B cell (primary cell): ENCODE results near the gene ETS1. TPM values are rescaled to one million over a fixed set of nuclear protein-coding genes. Genes with fewer than 3 reads are reported as not detected.

Experiments used
- ATAC-seq: fragments of 200-7000 bp; cut with Tn5 transposase; one replicate; pipeline ENCODE4 v1.10.0; 2021; ENCODE audit warnings: low read depth, mild to moderate bottlenecking, moderate number of reproducible peaks, moderate library complexity
- CTCF ChIA-PET: fragments of 350-600 bp; sonication (Branson Sonifier 250); formaldehyde crosslinking; loops from one replicate; lab custom pipeline; 2021; ENCODE audit warnings: antibody characterized with exemption, inconsistent platforms; lab: Charles Lee
- POLR2A ChIA-PET: fragments of 350-600 bp; sonication (Branson Sonifier 250); formaldehyde crosslinking; loops from one replicate; lab custom pipeline; 2021; ENCODE audit warnings: antibody characterized with exemption; lab: Charles Lee
- DNase-seq: peaks from one replicate; pipeline ENCODE4 v3.0.0; 2013
- H2AFZ ChIP-seq: 2 replicates; pipeline ENCODE4 v1.6.1; 2012; ENCODE audit warnings: mild to moderate bottlenecking, low read depth, low read length; ENCODE audit not compliant: insufficient read depth, poor library complexity, severe bottlenecking
- H3K27ac ChIP-seq, 2 donors: 1 replicate in 1 of 2; 2 replicates in 1 of 2; pipeline ENCODE4 v1.5.1; 2012 to 2013; ENCODE audit warnings: low read length in 2 of 2, mild to moderate bottlenecking in 2 of 2, moderate library complexity in 1 of 2
- H3K27me3 ChIP-seq, 4 experiments: fragments of 200-600 bp in 1 of 4; sonication (generic) in 1 of 4; replicated peaks in 1 of 4; 1 replicate in 2 of 4; 2 replicates in 2 of 4; pipeline versions ENCODE4 v1.6.1 to v1.7.0; 2013 to 2016; ENCODE audit warnings: low read length in 3 of 4, mild to moderate bottlenecking in 2 of 4, mixed read lengths in 1 of 4, moderate library complexity in 1 of 4; ENCODE audit not compliant: insufficient read depth in 4 of 4, control insufficient read depth in 3 of 4; ENCODE audit errors: control extremely low read depth in 1 of 4
- H3K36me3 ChIP-seq, 2 experiments: replicated peaks in 1 of 2; 1 replicate in 1 of 2; 2 replicates in 1 of 2; pipeline versions ENCODE4 v1.6.1 to v1.7.1; 2013; ENCODE audit warnings: low read length in 1 of 2; ENCODE audit not compliant: insufficient read depth in 2 of 2, control insufficient read depth in 1 of 2; ENCODE audit errors: control extremely low read depth in 1 of 2, extremely low read depth in 1 of 2
- H3K4me1 ChIP-seq, 2 donors: fragments of 200-600 bp in 1 of 2; sonication (generic) in 1 of 2; 1 replicate in 1 of 2; 2 replicates in 1 of 2; pipeline versions ENCODE4 v1.5.1 to v1.6.1; 2013 to 2017; ENCODE audit warnings: low read length in 2 of 2; ENCODE audit not compliant: control insufficient read depth in 2 of 2, insufficient read depth in 2 of 2
- H3K4me2 ChIP-seq: replicated peaks from 2 replicates; pipeline ENCODE3; 2012; ENCODE audit warnings: mild to moderate bottlenecking, low read depth, low read length; ENCODE audit not compliant: poor library complexity, severe bottlenecking
- H3K4me3 ChIP-seq, 5 experiments: fragments of 200-600 bp in 1 of 5; sonication (generic) in 1 of 5; 1 replicate in 3 of 5; 2 replicates in 2 of 5; pipeline versions ENCODE4 v1.5.1 to v1.7.0; 2011 to 2016; ENCODE audit warnings: low read length in 4 of 5, mild to moderate bottlenecking in 4 of 5, low read depth in 2 of 5, control low read depth in 1 of 5, moderate library complexity in 1 of 5; ENCODE audit not compliant: insufficient read depth in 1 of 5; ENCODE audit errors: control extremely low read depth in 1 of 5, extremely low read depth in 1 of 5
- H3K79me2 ChIP-seq: fragments of 200-600 bp; sonication (generic); one replicate; pipeline ENCODE4 v1.6.0; 2016; ENCODE audit warnings: low read length; ENCODE audit not compliant: control insufficient read depth, insufficient read depth
- H3K9ac ChIP-seq: fragments of 200-600 bp; sonication (generic); 2 replicates; pipeline ENCODE4 v1.6.1; 2017; ENCODE audit warnings: mild to moderate bottlenecking, low read length, moderate library complexity
- H3K9me3 ChIP-seq, 3 donors: one replicate each; pipeline versions ENCODE4 v1.6.1 to v1.7.1; 2013; ENCODE audit warnings: low read length in 2 of 3; ENCODE audit not compliant: control insufficient read depth in 2 of 3, insufficient read depth in 1 of 3; ENCODE audit errors: control extremely low read depth in 1 of 3
- H4K20me1 ChIP-seq: 2 replicates; pipeline ENCODE4 v1.6.0; 2012; ENCODE audit warnings: mild to moderate bottlenecking, low read length; ENCODE audit not compliant: insufficient read depth, control insufficient read depth, poor library complexity, severe bottlenecking
- H3K27ac Mint-ChIP-seq: one replicate; pipeline ENCODE4 v1.8.0; 2021; ENCODE audit warnings: mixed read lengths
- H3K27me3 Mint-ChIP-seq: one replicate; pipeline ENCODE4 v1.8.0; 2021; ENCODE audit warnings: mixed read lengths
- H3K4me1 Mint-ChIP-seq: one replicate; pipeline ENCODE4 v1.8.0; 2021; ENCODE audit warnings: mixed read lengths
- H3K4me3 Mint-ChIP-seq: one replicate; pipeline ENCODE4 v1.8.0; 2021; ENCODE audit warnings: mixed read lengths
- H3K9me3 Mint-ChIP-seq: one replicate; pipeline ENCODE4 v1.8.0; 2022; ENCODE audit warnings: mixed read lengths; ENCODE audit not compliant: insufficient read depth
- CTCF ChIP-seq: fragments of 200-600 bp; IDR thresholded peaks from one replicate; pipeline ENCODE4 v1.8.0; 2022; ENCODE audit warnings: antibody characterized with exemption, mild to moderate bottlenecking
- EZH2 ChIP-seq: IDR thresholded peaks from 2 replicates; pipeline ENCODE4 v1.6.1; 2012; ENCODE audit warnings: borderline replicate concordance, low read depth, mild to moderate bottlenecking, moderate library complexity, low read length; ENCODE audit not compliant: insufficient read depth, poor library complexity, severe bottlenecking
- WGBS: methylation state at CpG from one replicate; pipeline ENCODE4 v1.1.5; 2013; ENCODE audit warnings: missing lambda C conversion rate; ENCODE audit not compliant: insufficient coverage; 5-methylcytosine and 5-hydroxymethylcytosine counted together
- intact Hi-C: fragments of 100-400 bp; cut with micrococcal nuclease; formaldehyde crosslinking; loops from one replicate; pipeline ENCODE4 v1.10.0; 2022
- polyA plus RNA-seq: library from polyadenylated mRNA; depleted of rRNA; stranded (reverse); fragments of >200 nt; gene quantifications from 2 replicates; pipeline ENCODE4 v1.2.3, GENCODE V29; 2012
- total RNA-seq, 2 donors: library from RNA; stranded (reverse); fragments of 120-200 nt in 1 of 2; gene quantifications; 1 replicate in 1 of 2; 2 replicates in 1 of 2; pipeline versions ENCODE4 v1.2.3 to v1.2.4, GENCODE V29; 2013 to 2022

The ETS1 gene
- total and polyA plus RNA-seq, 2 donors (not counting 1 experiment from before 2014, with no cell fraction given), result 115 to 271 TPM

- Histone ChIP-seq H3K79me2 (no peaks in the 10 kb centered on the region), H3K27me3 (no peaks in the 10 kb centered on the region), H3K4me3 (no peak overlapping the region), H3K4me1 (no peaks in the 10 kb centered on the region), H3K27ac (no peak overlapping the region), H3K9ac (no peak overlapping the region), H4K20me1 (no peaks in the 10 kb centered on the region), H3K36me3 (no peaks in the 10 kb centered on the region), H2AFZ (no peak overlapping the region), H3K9me3 (no peaks in the 10 kb centered on the region), H3K4me2 (no peak overlapping the region)
- ChIA-PET POLR2A (no interaction called here), CTCF (interaction anchor here (1.1 kb wide), 1 partner anchor 15 kb away, joined by 3 read pairs; no protein-coding TSS in a partner anchor)
- DNase-seq (no peak), ATAC-seq (no peak)
- intact Hi-C loops, result no loop called here
- peaks cover 1% of the 10 kb centered on the region for H3K4me1 Mint-ChIP-seq
- no peaks in the 10 kb centered on the region for H3K9me3 Mint-ChIP-seq
- no CpG with 5 or more reads among the region's 2 CpGs for WGBS
- H3K27ac Mint-ChIP-seq, result no peak overlapping the region
- no peak overlapping the region for H3K4me3 Mint-ChIP-seq
- no peaks in the 10 kb centered on the region for H3K27me3 Mint-ChIP-seq
- no peak for TF ChIP-seq CTCF
- no peak for TF ChIP-seq EZH2
Measured at GRCh38 chr11:128533472-128533871, 53.9 kb downstream of the ETS1 start.

GRCh38 chr11:128532572-128533091 is 54.7 kb downstream of the ETS1 start:
- Histone ChIP-seq H3K36me3 (no peaks in the 10 kb centered on the region), H3K9ac (no peak overlapping the region), H3K27me3 (no peaks in the 10 kb centered on the region), H3K9me3 (no peaks in the 10 kb centered on the region), H3K79me2 (no peaks in the 10 kb centered on the region), H2AFZ (no peak overlapping the region), H3K4me1 (peaks cover 6 to 7% of the 10 kb centered on the region in 2 donors), H3K4me2 (no peak overlapping the region), H4K20me1 (no peaks in the 10 kb centered on the region), H3K27ac (no peak overlapping the region), H3K4me3 (no peak overlapping the region)
- TF ChIP-seq CTCF, result no peak
- TF ChIP-seq EZH2, result no peak
- H3K27ac Mint-ChIP-seq, result no peak overlapping the region
- H3K4me1 Mint-ChIP-seq, result peaks cover 10% of the 10 kb centered on the region
- ATAC-seq (no peak), DNase-seq (no peak)
- intact Hi-C loops, result no loop called here
- CTCF ChIA-PET, result interaction anchor here (0.7 to 1.6 kb wide), 3 partner anchors 98 to 225 kb away, joined by 3 to 7 read pairs (median 4); no protein-coding TSS in a partner anchor
- 98% methylated on average over 4 of the region's 6 CpGs for WGBS
- H3K4me3 Mint-ChIP-seq, result no peak overlapping the region
- no peaks in the 10 kb centered on the region for H3K9me3 Mint-ChIP-seq
- H3K27me3 Mint-ChIP-seq, result no peaks in the 10 kb centered on the region
- POLR2A ChIA-PET, result interaction anchor here (0.7 kb wide), 1 partner anchor 12 kb away, joined by 7 read pairs; no protein-coding TSS in a partner anchor
